SK-N-SH treated with all-trans-retinoic acid at 6 μM for 48 hours (cell line): ENCODE results near the gene TMPRSS4.

ENCODE experiments used
- ATAC-seq: fragments of 200-7000 bp; cut with Tn5 transposase; 3 replicates; pipeline ENCODE4 v1.9.1; 2020; ENCODE audit warnings: mild to moderate bottlenecking, moderate library complexity
- ARNTL ChIP-seq: fragments of 450-650 bp; formaldehyde crosslinking; IDR thresholded peaks from 2 replicates; pipeline ENCODE4 v1.5.0; 2020; ENCODE audit warnings: low read depth, mild to moderate bottlenecking, moderate library complexity, borderline replicate concordance
- BACH2 ChIP-seq: fragments of 250-450 bp; sonication (Bioruptor Pico); IDR thresholded peaks from 2 replicates; pipeline ENCODE4 v1.9.0; 2021; ENCODE audit warnings: mild to moderate bottlenecking, borderline replicate concordance
- CSDC2 ChIP-seq: fragments of 250-450 bp; sonication (Bioruptor Pico); IDR thresholded peaks from 2 replicates; pipeline ENCODE4 v1.5.0; 2020; ENCODE audit warnings: mild to moderate bottlenecking, moderate library complexity
- ESRRG ChIP-seq: fragments of 250-450 bp; sonication (Bioruptor Pico); IDR thresholded peaks from 2 replicates; pipeline ENCODE4 v1.6.1; 2021; ENCODE audit warnings: mild to moderate bottlenecking
- GLIS3 ChIP-seq: fragments of 250-450 bp; sonication (Bioruptor Pico); IDR thresholded peaks from 2 replicates; pipeline ENCODE4 v1.5.0; 2020; ENCODE audit warnings: mild to moderate bottlenecking, moderate library complexity
- OSR1 ChIP-seq: fragments of 250-450 bp; sonication (Bioruptor Pico); IDR thresholded peaks from 2 replicates; pipeline ENCODE4 v1.8.0; 2022; ENCODE audit warnings: moderate library complexity, mild to moderate bottlenecking, inconsistent platforms
- PPARA ChIP-seq: fragments of 250-450 bp; sonication (Bioruptor Pico); IDR thresholded peaks from 2 replicates; pipeline ENCODE4 v1.5.0; 2020; ENCODE audit warnings: mild to moderate bottlenecking, borderline replicate concordance
- RARB ChIP-seq: fragments of 250-450 bp; sonication (Bioruptor Pico); IDR thresholded peaks from 2 replicates; pipeline ENCODE4 v1.8.0; 2021; ENCODE audit warnings: mild to moderate bottlenecking, moderate library complexity
- SNAI2 ChIP-seq: fragments of 250-450 bp; sonication (Bioruptor Pico); IDR thresholded peaks from 2 replicates; pipeline ENCODE4 v1.5.0; 2020; ENCODE audit warnings: mild to moderate bottlenecking, moderate library complexity
- TCF4 ChIP-seq: fragments of 250-450 bp; sonication (Bioruptor Pico); IDR thresholded peaks from 2 replicates; pipeline ENCODE4 v1.8.0; 2021; ENCODE audit warnings: mild to moderate bottlenecking, moderate library complexity, borderline replicate concordance
- ZC3H10 ChIP-seq: fragments of 250-450 bp; sonication (Bioruptor Pico); IDR thresholded peaks from 2 replicates; pipeline ENCODE4 v1.5.1; 2021; ENCODE audit warnings: mild to moderate bottlenecking, moderate library complexity
- ZFP3 ChIP-seq: fragments of 250-450 bp; sonication (Bioruptor Pico); IDR thresholded peaks from 2 replicates; pipeline ENCODE4 v1.5.0; 2020; ENCODE audit warnings: mild to moderate bottlenecking, moderate library complexity
- ZFP30 ChIP-seq: fragments of 450-650 bp; formaldehyde crosslinking; IDR thresholded peaks from 2 replicates; pipeline ENCODE4 v1.5.0; 2022; ENCODE audit warnings: mild to moderate bottlenecking, moderate library complexity
- ZNF70 ChIP-seq: fragments of 450-650 bp; formaldehyde crosslinking; IDR thresholded peaks from 2 replicates; pipeline ENCODE4 v1.5.0; 2020; ENCODE audit warnings: mild to moderate bottlenecking, moderate library complexity
- ZNF8 ChIP-seq: fragments of 450-650 bp; formaldehyde crosslinking; IDR thresholded peaks from 2 replicates; pipeline ENCODE4 v1.5.0; 2020; ENCODE audit warnings: mild to moderate bottlenecking, moderate library complexity
- TF ChIP-seq, protein P1 (sequence below): fragments of 250-450 bp; sonication (Bioruptor Pico); IDR thresholded peaks from 2 replicates; pipeline ENCODE4 v1.5.1; 2020; ENCODE audit warnings: low read depth, mild to moderate bottlenecking, moderate library complexity
- TF ChIP-seq, protein P2 (sequence below): fragments of 250-450 bp; sonication (Bioruptor Pico); IDR thresholded peaks from 2 replicates; pipeline ENCODE4 v1.8.0; 2021; ENCODE audit warnings: low read depth, mild to moderate bottlenecking, moderate library complexity, borderline replicate concordance

TMPRSS4 gene

DNA sequence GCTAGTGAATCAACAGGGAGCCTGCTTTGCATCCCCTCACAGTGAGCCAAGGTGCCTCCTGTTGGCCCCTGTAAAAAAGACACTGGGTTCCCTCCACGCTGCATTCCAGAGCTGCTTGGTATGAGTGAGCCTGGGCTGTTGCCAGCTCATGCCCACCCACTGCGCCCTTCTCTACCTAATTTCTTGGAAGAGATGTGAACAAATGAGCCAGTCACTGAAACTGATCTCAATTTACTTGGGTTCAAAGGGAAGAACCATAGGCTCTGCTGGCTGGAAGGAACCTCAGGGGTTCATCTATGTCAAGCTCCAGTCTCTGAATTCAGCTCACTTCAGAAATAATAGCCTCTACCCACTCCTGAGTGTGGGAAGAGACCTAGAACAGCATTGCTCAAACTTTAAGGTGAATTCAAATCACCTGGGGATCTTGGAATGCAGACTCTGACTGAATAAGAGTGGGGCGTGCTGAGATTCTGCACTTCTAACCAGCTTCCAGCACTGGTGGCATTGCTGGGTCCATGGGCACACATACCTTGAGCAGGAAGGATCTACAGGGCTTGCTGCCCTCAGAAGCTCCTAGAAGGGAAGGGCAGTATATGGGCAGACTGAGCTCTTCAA lies 5.4 kb upstream of the TMPRSS4 start:
- TF ChIP-seq CSDC2 (CRISPR knock-in tag) (no peak), ZC3H10 (CRISPR knock-in tag) (no peak)
- no peak for ATAC-seq

DNA sequence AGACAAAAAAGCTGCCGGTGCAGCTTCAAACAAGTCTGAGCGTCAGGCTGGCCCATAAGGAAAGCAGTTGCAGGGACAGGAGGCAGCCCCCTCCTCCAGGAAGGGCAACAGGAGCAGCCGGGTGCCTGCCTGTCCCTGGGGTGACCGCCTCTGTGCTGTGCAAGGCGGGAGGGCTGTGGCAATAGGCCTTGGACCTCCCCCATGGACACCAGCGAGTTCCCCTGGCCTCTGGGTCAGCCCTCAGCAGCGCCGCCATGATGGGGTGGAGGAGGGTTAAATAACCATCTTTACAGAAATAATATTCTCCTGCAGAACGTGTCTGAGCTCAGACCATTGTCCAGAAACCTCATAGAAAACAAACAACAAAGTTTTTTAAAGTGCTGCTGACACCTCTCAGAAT lies 3.3 kb upstream of the TMPRSS4 start:
- no peak for TF ChIP-seq ZFP3
- TF ChIP-seq SNAI2 (CRISPR knock-in tag), result no peak
- TF ChIP-seq GLIS3, result no peak
- TF ChIP-seq, protein P1, sequence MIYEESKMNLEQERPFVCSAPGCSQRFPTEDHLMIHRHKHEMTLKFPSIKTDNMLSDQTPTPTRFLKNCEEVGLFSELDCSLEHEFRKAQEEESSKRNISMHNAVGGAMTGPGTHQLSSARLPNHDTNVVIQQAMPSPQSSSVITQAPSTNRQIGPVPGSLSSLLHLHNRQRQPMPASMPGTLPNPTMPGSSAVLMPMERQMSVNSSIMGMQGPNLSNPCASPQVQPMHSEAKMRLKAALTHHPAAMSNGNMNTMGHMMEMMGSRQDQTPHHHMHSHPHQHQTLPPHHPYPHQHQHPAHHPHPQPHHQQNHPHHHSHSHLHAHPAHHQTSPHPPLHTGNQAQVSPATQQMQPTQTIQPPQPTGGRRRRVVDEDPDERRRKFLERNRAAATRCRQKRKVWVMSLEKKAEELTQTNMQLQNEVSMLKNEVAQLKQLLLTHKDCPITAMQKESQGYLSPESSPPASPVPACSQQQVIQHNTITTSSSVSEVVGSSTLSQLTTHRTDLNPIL (CRISPR knock-in tag), result no peak
- no peak for TF ChIP-seq ESRRG (CRISPR knock-in tag)
- no peak for TF ChIP-seq ZFP30 (CRISPR knock-in tag)
- TF ChIP-seq ZNF70 (CRISPR knock-in tag), result no peak
- no peak for TF ChIP-seq CSDC2 (CRISPR knock-in tag)
- TF ChIP-seq ZNF8, result no peak
- TF ChIP-seq TCF4, result no peak
- TF ChIP-seq, protein P2, sequence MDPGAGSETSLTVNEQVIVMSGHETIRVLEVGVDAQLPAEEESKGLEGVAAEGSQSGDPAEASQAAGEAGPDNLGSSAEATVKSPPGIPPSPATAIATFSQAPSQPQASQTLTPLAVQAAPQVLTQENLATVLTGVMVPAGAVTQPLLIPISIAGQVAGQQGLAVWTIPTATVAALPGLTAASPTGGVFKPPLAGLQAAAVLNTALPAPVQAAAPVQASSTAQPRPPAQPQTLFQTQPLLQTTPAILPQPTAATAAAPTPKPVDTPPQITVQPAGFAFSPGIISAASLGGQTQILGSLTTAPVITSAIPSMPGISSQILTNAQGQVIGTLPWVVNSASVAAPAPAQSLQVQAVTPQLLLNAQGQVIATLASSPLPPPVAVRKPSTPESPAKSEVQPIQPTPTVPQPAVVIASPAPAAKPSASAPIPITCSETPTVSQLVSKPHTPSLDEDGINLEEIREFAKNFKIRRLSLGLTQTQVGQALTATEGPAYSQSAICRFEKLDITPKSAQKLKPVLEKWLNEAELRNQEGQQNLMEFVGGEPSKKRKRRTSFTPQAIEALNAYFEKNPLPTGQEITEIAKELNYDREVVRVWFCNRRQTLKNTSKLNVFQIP (CRISPR knock-in tag), result no peak
- TF ChIP-seq BACH2, result no peak
- TF ChIP-seq PPARA (CRISPR knock-in tag), result no peak
- TF ChIP-seq OSR1 (CRISPR knock-in tag), result no peak
- TF ChIP-seq ZC3H10 (CRISPR knock-in tag), result no peak
- TF ChIP-seq, all 23 proteins: peak for 0
- ATAC-seq, result no peak

DNA sequence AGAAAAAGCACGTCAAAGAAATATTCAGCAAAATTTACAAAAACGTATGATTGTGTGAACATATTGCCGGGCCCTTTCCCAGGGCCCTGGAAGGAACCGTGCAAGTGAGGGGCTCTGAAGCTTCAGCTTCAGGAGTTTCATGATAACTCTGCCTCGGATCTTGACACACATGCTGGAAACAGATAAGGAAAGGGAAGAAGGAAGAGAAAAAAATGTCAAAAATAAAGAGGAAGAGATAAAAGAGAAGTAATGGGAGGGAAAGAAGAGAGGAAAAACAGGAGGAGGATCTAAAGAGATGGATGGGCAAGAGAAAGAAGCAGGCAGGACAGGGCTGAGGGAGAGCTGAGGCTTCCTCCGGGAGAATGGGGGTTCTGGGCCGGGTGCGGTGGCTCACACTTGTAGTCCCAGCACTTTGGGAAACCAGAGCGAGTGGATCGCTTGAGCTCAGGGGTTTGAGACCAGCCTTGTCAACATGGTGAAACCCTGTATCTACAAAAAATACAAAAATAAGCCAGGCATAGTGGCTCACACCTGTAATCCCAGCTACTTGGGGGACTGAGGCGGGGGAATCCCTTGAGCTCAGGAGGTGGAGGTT lies 2.7 kb upstream of the TMPRSS4 start:
- no peak for ATAC-seq

DNA sequence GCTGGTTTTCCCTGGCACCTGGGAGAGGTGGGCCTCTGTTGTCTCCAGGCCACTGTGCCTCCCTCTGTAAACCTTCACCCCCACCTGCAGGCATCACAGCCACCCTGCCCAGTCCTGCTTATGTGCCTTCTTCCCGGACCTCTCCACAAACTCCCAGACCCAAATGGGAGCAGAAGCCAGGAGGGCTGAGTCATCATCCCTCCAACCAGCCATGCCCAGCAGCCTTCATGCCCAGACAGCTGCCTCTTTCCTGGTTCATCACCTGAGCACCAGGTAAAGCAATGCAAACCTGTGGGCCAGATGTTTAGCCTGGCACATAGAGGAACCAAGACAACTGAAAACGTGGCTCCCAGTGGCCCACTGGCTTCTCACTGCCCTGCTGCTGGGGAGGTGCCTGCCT lies 2.1 kb upstream of the TMPRSS4 start:
- ATAC-seq, result no peak
- no peak for TF ChIP-seq ZNF8
- no peak for TF ChIP-seq TCF4
- no peak for TF ChIP-seq ZFP30 (CRISPR knock-in tag)
- no peak for TF ChIP-seq ZFP3
- TF ChIP-seq, protein P1 (CRISPR knock-in tag), result no peak
- TF ChIP-seq, protein P2 (CRISPR knock-in tag), result no peak
- TF ChIP-seq SNAI2 (CRISPR knock-in tag), result no peak

More for the DNA sequence above, 2.7 kb upstream of the TMPRSS4 start:
- TF ChIP-seq ESRRG (CRISPR knock-in tag) (no peak), ZNF8 (no peak), SNAI2 (CRISPR knock-in tag) (no peak), ZNF70 (CRISPR knock-in tag) (no peak), RARB (CRISPR knock-in tag) (no peak)
- TF ChIP-seq, protein P2 (CRISPR knock-in tag), result no peak

DNA sequence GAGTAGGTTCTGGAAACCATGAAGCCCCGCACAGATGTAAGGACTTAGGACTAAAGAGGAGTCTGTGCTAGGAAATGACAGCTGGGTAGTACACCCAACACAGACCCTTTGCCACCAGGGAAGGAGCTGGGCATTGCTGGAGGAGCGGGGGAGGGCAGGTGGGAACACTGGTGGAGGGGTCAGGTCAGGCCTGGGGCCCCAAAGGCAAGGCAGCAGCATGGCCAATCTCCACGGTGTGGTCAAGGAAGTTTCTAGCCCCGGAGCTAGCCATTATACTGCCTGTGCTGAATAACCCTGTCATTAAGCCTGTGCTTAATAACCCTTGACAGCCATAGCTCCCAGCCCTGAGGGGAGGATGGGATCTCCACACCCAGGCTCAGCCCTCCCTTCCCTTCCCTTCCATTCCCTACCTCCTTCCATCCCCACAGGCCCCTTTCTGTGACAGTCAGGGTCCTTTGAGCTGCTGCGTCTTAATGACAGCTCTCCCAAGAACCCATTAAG lies 2.1 kb downstream of the TMPRSS4 start:
- TF ChIP-seq TCF4 (no peak), ARNTL (no peak), ZNF70 (CRISPR knock-in tag) (no peak), ZFP3 (no peak)
- TF ChIP-seq, protein P2 (CRISPR knock-in tag), result no peak
- TF ChIP-seq, all 23 proteins: peak for 0
- ATAC-seq, result no peak
